B cell (primary cell): ENCODE data around the gene DPT.

ENCODE experiments used
- CTCF ChIP-seq: fragments of 200-600 bp; IDR thresholded peaks from one replicate; pipeline ENCODE4 v1.8.0; 2022; ENCODE audit warnings: antibody characterized with exemption, mild to moderate bottlenecking
- EZH2 ChIP-seq: IDR thresholded peaks from 2 replicates; pipeline ENCODE4 v1.6.1; 2012; ENCODE audit warnings: borderline replicate concordance, low read depth, mild to moderate bottlenecking, moderate library complexity, low read length; ENCODE audit not compliant: insufficient read depth, poor library complexity, severe bottlenecking

GRCh38 chr1:168736520-168736919 is 7.5 kb upstream of the DPT start:
- no peak for TF ChIP-seq CTCF
- no peak for TF ChIP-seq EZH2
